MCF 10A (cell line): Measurements from ENCODE around the gene COL23A1. TPM values are rescaled to one million over a fixed set of nuclear protein-coding genes. Genes with fewer than 3 reads are reported as not detected.

ENCODE experiments used
- BruUV-seq: library from RNA; stranded (reverse); fragments of 400-500 nt; replicated peaks from 2 replicates; lab custom pipeline; 2021; lab: Mats Ljungman, UMichigan
- CTCF ChIA-PET: fragments of 300-600 bp; sonication (Branson Sonifier 250); formaldehyde crosslinking; extraction: SDS; loops from one replicate; lab custom pipeline; 2021; ENCODE audit warnings: antibody characterized with exemption, inconsistent platforms; lab: Yijun Ruan, JAX
- POLR2A ChIA-PET: fragments of 300-600, 350-650 bp; sonication (Branson Sonifier 250); formaldehyde crosslinking; extraction: SDS; loops from one replicate; lab custom pipeline; 2020; ENCODE audit warnings: antibody characterized with exemption, inconsistent platforms; lab: Yijun Ruan, JAX
- DNase-seq: peaks from one replicate; pipeline ENCODE4 v3.0.0-alpha.2; 2018; ENCODE audit not compliant: unreplicated experiment
- H3K27ac Mint-ChIP-seq: one replicate; pipeline ENCODE4 v1.8.0; 2022; ENCODE audit warnings: mild to moderate bottlenecking, low read depth, mixed read lengths; ENCODE audit not compliant: unreplicated experiment
- H3K27me3 Mint-ChIP-seq: one replicate; pipeline ENCODE4 v1.8.0; 2022; ENCODE audit warnings: mixed read lengths; ENCODE audit not compliant: insufficient read depth, unreplicated experiment
- H3K36me3 Mint-ChIP-seq: one replicate; pipeline ENCODE4 v1.8.0; 2022; ENCODE audit warnings: mild to moderate bottlenecking, moderate library complexity, mixed read lengths; ENCODE audit not compliant: insufficient read depth, unreplicated experiment
- H3K4me1 Mint-ChIP-seq: one replicate; pipeline ENCODE4 v1.8.0; 2022; ENCODE audit warnings: mixed read lengths; ENCODE audit not compliant: insufficient read depth, unreplicated experiment
- H3K4me3 Mint-ChIP-seq: one replicate; pipeline ENCODE4 v1.8.0; 2022; ENCODE audit warnings: mild to moderate bottlenecking, moderate library complexity, mixed read lengths; ENCODE audit not compliant: unreplicated experiment
- H3K9me3 Mint-ChIP-seq: one replicate; pipeline ENCODE4 v1.8.0; 2022; ENCODE audit warnings: mixed read lengths; ENCODE audit not compliant: unreplicated experiment
- intact Hi-C: fragments of 100-400 bp; cut with micrococcal nuclease; formaldehyde crosslinking; loops from 2 replicates; pipeline ENCODE4 v1.14.1; 2022
- total RNA-seq: library from RNA; stranded (reverse); gene quantifications from 2 replicates; pipeline ENCODE4 v1.2.3, GENCODE V29; 2022
- TF ChIP-seq, protein P1 (sequence below): fragments of 200-600 bp; IDR thresholded peaks from one replicate; pipeline ENCODE4 v1.8.0; 2022; ENCODE audit warnings: antibody characterized with exemption, mild to moderate bottlenecking; ENCODE audit not compliant: unreplicated experiment

The COL23A1 gene
- total RNA-seq, 1 experiment from 2014 or later, result not detected

DNA sequence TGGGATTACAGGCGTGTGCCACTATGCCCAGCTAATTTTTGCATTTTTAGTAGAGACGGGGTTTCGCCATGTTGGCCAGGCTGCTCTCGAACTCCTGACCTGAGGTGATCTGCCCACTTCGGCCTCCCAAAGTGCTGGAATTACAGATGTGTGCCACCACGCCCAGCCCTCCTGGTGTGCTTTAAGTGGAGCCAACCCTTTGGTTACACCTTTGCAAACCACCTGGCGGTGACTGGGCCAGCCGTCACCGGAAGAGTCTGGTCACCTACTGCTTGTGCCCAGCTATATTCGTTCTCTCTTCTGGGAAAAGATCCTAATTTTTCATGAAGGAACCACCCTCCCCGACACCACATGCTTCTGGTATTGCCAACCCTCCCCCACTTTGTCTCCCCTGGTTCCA, 35.9 kb downstream of the COL23A1 start:
- H3K4me1 Mint-ChIP-seq, result no peaks in the 10 kb centered on the region

DNA sequence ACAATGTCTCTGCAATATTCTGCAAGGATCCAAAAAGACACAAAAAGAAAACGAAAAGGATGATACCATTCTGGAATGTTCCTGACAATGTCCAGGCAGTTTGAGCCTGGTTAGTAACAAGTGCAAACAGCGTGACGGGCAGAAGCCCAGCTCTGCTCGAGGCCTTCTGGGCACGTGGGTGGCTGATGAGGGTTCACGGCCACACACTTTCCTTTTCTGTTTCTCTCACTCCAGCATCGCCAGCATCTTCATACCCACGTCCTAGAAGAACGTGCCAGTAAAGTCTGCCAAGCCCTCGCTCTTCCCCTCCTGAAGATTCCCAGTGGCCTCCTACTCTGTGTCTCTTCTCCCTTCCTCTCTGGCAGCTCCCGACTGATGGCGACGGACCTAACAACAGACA, 36.7 kb downstream of the COL23A1 start:
- TF ChIP-seq, protein P1, sequence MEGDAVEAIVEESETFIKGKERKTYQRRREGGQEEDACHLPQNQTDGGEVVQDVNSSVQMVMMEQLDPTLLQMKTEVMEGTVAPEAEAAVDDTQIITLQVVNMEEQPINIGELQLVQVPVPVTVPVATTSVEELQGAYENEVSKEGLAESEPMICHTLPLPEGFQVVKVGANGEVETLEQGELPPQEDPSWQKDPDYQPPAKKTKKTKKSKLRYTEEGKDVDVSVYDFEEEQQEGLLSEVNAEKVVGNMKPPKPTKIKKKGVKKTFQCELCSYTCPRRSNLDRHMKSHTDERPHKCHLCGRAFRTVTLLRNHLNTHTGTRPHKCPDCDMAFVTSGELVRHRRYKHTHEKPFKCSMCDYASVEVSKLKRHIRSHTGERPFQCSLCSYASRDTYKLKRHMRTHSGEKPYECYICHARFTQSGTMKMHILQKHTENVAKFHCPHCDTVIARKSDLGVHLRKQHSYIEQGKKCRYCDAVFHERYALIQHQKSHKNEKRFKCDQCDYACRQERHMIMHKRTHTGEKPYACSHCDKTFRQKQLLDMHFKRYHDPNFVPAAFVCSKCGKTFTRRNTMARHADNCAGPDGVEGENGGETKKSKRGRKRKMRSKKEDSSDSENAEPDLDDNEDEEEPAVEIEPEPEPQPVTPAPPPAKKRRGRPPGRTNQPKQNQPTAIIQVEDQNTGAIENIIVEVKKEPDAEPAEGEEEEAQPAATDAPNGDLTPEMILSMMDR, result no peak
- POLR2A ChIA-PET, result interaction anchor here (1.1 to 2.1 kb wide), 2 partner anchors 264 to 272 kb away, joined by 3 to 4 read pairs; no protein-coding TSS in a partner anchor
- Mint-ChIP-seq H3K4me1 (peaks cover 2% of the 10 kb centered on the region), H3K36me3 (no peaks in the 10 kb centered on the region), H3K9me3 (no peaks in the 10 kb centered on the region), H3K27ac (no peak overlapping the region), H3K4me3 (no peak overlapping the region), H3K27me3 (peaks cover 6% of the 10 kb centered on the region)
- CTCF ChIA-PET, result interaction anchor here (0.6 to 11.4 kb wide), 5 partner anchors 11 to 270 kb away, joined by 3 to 266 read pairs (median 4); no protein-coding TSS in a partner anchor
- no peak for DNase-seq
- BruUV-seq, result no TSS peak
- intact Hi-C loops, result loop anchor here (5.0 kb wide), 1 partner anchor 284 kb away; no protein-coding TSS in a partner anchor

More for the DNA sequence above, 35.9 kb downstream of the COL23A1 start:
- Mint-ChIP-seq H3K27me3 (peaks cover 14% of the 10 kb centered on the region), H3K4me3 (no peak overlapping the region), H3K27ac (no peak overlapping the region), H3K36me3 (no peaks in the 10 kb centered on the region), H3K9me3 (no peaks in the 10 kb centered on the region)
- intact Hi-C loops, result loop anchor here (5.0 kb wide), 1 partner anchor 283 kb away; no protein-coding TSS in a partner anchor
- no peak for DNase-seq
- POLR2A ChIA-PET, result no interaction called here
- CTCF ChIA-PET, result interaction anchor here (0.6 to 11.4 kb wide), 3 partner anchors 13 to 298 kb away, joined by 3 to 266 read pairs (median 4); no protein-coding TSS in a partner anchor
- no TSS peak for BruUV-seq
- TF ChIP-seq, protein P1, result no peak

DNA sequence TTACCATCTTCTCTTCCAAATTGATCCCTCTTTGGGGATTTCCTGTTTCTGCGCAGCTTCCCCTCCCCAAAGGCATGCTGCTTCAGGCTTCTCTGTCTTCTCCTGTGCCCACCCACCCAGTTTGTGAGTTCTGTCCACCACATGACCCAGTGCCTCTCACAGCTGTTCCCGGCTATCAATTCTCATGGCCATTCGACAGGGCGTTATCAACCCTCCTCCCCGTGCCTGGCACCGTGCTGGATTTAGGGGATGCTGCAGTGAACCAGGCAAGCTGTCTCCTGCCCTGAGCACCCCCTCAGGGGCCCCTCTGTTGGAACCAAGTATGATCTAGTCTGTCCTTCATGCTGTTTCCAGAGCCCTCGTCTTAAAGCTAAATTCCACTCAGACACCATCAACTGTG, 38.7 kb downstream of the COL23A1 start:
- CTCF ChIA-PET, result interaction anchor here (0.6 to 11.4 kb wide), 16 partner anchors 9 to 1589 kb away, joined by 3 to 266 read pairs (median 4); no protein-coding TSS in a partner anchor
- Mint-ChIP-seq H3K4me1 (peaks cover 6% of the 10 kb centered on the region), H3K27ac (no peak overlapping the region), H3K4me3 (no peak overlapping the region), H3K36me3 (no peaks in the 10 kb centered on the region), H3K27me3 (no peaks in the 10 kb centered on the region), H3K9me3 (no peaks in the 10 kb centered on the region)
- DNase-seq, result no peak
- no TSS peak for BruUV-seq
- TF ChIP-seq, protein P1, result no peak
- POLR2A ChIA-PET, result interaction anchor here (0.7 to 2.1 kb wide), 4 partner anchors 262 to 315 kb away, joined by 3 to 4 read pairs (median 3); no protein-coding TSS in a partner anchor
- intact Hi-C loops, result loop anchor here (1.0 to 5.0 kb wide), 4 partner anchors 267 to 315 kb away; no protein-coding TSS in a partner anchor

DNA sequence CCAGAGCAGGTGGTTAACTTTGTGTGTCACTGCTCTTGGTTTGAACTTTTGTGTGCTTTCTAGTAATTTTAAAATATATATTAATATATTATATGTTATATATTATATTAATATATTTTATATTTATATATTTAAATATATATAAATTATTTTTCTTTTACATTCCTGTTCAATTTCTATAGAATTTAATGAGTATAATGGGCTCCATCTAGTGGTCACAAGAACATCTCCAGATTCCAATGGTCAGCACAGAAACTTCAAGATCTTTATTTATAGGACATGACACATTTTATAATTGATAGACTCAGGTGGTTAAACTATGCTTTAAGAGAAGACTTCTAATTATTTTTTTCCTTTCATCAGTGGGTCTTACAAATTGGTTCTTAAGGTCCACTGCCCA, 39.1 kb downstream of the COL23A1 start:
- no peak overlapping the region for H3K27ac Mint-ChIP-seq
- intact Hi-C loops, result loop anchor here (1.0 to 5.0 kb wide), 4 partner anchors 267 to 314 kb away; no protein-coding TSS in a partner anchor
- ChIA-PET POLR2A (interaction anchor here (0.9 to 2.1 kb wide), 2 partner anchors 262 to 270 kb away, joined by 3 to 4 read pairs; no protein-coding TSS in a partner anchor), CTCF (interaction anchor here (0.8 to 11.4 kb wide), 11 partner anchors 9 to 313 kb away, joined by 3 to 266 read pairs (median 4); no protein-coding TSS in a partner anchor)
- H3K4me3 Mint-ChIP-seq, result no peak overlapping the region
- H3K27me3 Mint-ChIP-seq, result no peaks in the 10 kb centered on the region
- DNase-seq, result peak; percentile 46
- peaks cover 6% of the 10 kb centered on the region for H3K4me1 Mint-ChIP-seq
- no peaks in the 10 kb centered on the region for H3K36me3 Mint-ChIP-seq
- TF ChIP-seq, protein P1, result peak; percentile 30
- no peaks in the 10 kb centered on the region for H3K9me3 Mint-ChIP-seq
- BruUV-seq, result no TSS peak
